HG03196 (cell line): ENCODE results near the gene NDUFS1.

Source experiments
- ATAC-seq: cut with Tn5 transposase; IDR thresholded peaks from one replicate; pipeline ENCODE4 v1.9.1; 2021; ENCODE audit not compliant: unreplicated experiment

Gene NDUFS1

GRCh38 chr2:206069417-206069816, 89.8 kb downstream of the NDUFS1 start:
- ATAC-seq: no peak

GRCh38 chr2:206068207-206068606, 91.0 kb downstream of the NDUFS1 start:
- no peak for ATAC-seq
